GM12878 (cell line): ENCODE results near the gene SYT10. TPM values are rescaled to one million over a fixed set of nuclear protein-coding genes. Genes with fewer than 3 reads are reported as not detected.

ENCODE experiments used
- ATAC-seq: fragments of 200-7000 bp; cut with Tn5 transposase; 3 replicates; pipeline ENCODE4 v1.9.1; 2020; ENCODE audit warnings: mild to moderate bottlenecking, moderate library complexity
- BruUV-seq: library from RNA; stranded (reverse); fragments of 400-500 nt; replicated peaks from 2 replicates; lab custom pipeline; 2021; lab: Mats Ljungman, UMichigan
- CTCF ChIA-PET: fragments of 300-600 bp; sonication (Branson Sonifier 250); formaldehyde crosslinking; extraction: SDS; loops from one replicate; lab custom pipeline; 2021; ENCODE audit warnings: inconsistent platforms; lab: Yijun Ruan, JAX
- POLR2A ChIA-PET: fragments of 350-600 bp; formaldehyde crosslinking; extraction: SDS; loops from one replicate; lab custom pipeline; 2021; ENCODE audit warnings: inconsistent platforms; lab: Charles Lee
- RAD21 ChIA-PET: fragments of 300-600 bp; sonication (Branson Sonifier 250); formaldehyde crosslinking; loops from one replicate; lab custom pipeline; 2023; ENCODE audit warnings: antibody characterized with exemption; ENCODE audit not compliant: unreplicated experiment; lab: Charles Lee
- SMC1A ChIA-PET: fragments of 300-600 bp; sonication (Branson Sonifier 250); formaldehyde crosslinking; loops from one replicate; lab custom pipeline; 2023; ENCODE audit not compliant: unreplicated experiment, uncharacterized antibody; lab: Charles Lee
- DNase-seq: peaks from one replicate; pipeline ENCODE4 v3.0.0-alpha.2; 2011; ENCODE audit warnings: low read depth, low spot score
- FAIRE-seq: peaks from 3 replicates; lab custom pipeline; 2011; peaks lifted over from hg19 to GRCh38; lab: Jason Lieb, UNC
- H2AFZ ChIP-seq: 2 replicates; pipeline ENCODE4 v1.6.0; 2011; ENCODE audit warnings: low read depth, low read length, control low read depth; ENCODE audit not compliant: control insufficient read depth
- H3K27ac ChIP-seq: 2 replicates; pipeline ENCODE4 v1.5.1; 2011; ENCODE audit warnings: control low read depth; ENCODE audit not compliant: control insufficient read depth, insufficient read depth
- H3K27me3 ChIP-seq, 2 experiments: replicated peaks in 1 of 2; 2 replicates each; pipeline versions ENCODE4 v1.6.0 to v1.6.1; 2011; ENCODE audit warnings: low read length in 1 of 2; ENCODE audit not compliant: control insufficient read depth in 2 of 2, insufficient read depth in 2 of 2
- H3K36me3 ChIP-seq, 2 experiments: 2 replicates each; pipeline ENCODE4 v1.5.1; 2011; ENCODE audit warnings: low read length in 1 of 2; ENCODE audit not compliant: control insufficient read depth in 2 of 2, insufficient read depth in 2 of 2
- H3K4me1 ChIP-seq: 2 replicates; pipeline ENCODE4 v1.6.1; 2011; ENCODE audit warnings: mild to moderate bottlenecking, low read length, moderate library complexity, mixed read lengths; ENCODE audit not compliant: control insufficient read depth, insufficient read depth
- H3K4me2 ChIP-seq: 2 replicates; pipeline ENCODE4 v1.6.0; 2011; ENCODE audit warnings: control low read depth; ENCODE audit not compliant: control insufficient read depth, insufficient read depth
- H3K4me3 ChIP-seq: fragments of 200-600 bp; sonication (generic); 2 replicates; pipeline ENCODE4 v1.5.1; 2016
- H3K79me2 ChIP-seq: 2 replicates; pipeline ENCODE4 v1.6.0; 2011; ENCODE audit warnings: low read length; ENCODE audit not compliant: control insufficient read depth, insufficient read depth
- H3K9ac ChIP-seq: 2 replicates; pipeline ENCODE4 v1.8.0; 2011; ENCODE audit warnings: low read length, control low read depth, mixed read lengths; ENCODE audit not compliant: control insufficient read depth, insufficient read depth
- H3K9me3 ChIP-seq: replicated peaks from 3 replicates; pipeline ENCODE4 v1.5.1; 2011; ENCODE audit warnings: mild to moderate bottlenecking, low read length; ENCODE audit not compliant: control insufficient read depth, insufficient read depth
- H4K20me1 ChIP-seq: 2 replicates; pipeline ENCODE4 v1.6.0; 2011; ENCODE audit not compliant: control insufficient read depth, insufficient read depth
- CTCF ChIP-seq, 3 experiments: IDR thresholded peaks in 2 of 3; conservative IDR thresholded peaks in 1 of 3; 2 replicates each; pipeline ENCODE4 v1.5.1; 2011; ENCODE audit warnings: low read depth in 3 of 3, low read length in 3 of 3, mild to moderate bottlenecking in 3 of 3, control low read depth in 2 of 3, moderate library complexity in 2 of 3, inconsistent platforms in 1 of 3, mixed read lengths in 1 of 3; ENCODE audit not compliant: control insufficient read depth in 2 of 3, insufficient read depth in 1 of 3; ENCODE audit errors: extremely low read depth in 1 of 3
- GATAD2B ChIP-seq: fragments of 450-650 bp; conservative IDR thresholded peaks from 2 replicates; pipeline ENCODE4 v1.6.1; 2017; ENCODE audit warnings: low read depth, mild to moderate bottlenecking, moderate library complexity
- JUNB ChIP-seq: IDR thresholded peaks from 2 replicates; pipeline ENCODE4 v1.6.1; 2016; ENCODE audit warnings: antibody characterized with exemption, mild to moderate bottlenecking
- NFXL1 ChIP-seq: fragments of 450-650 bp; IDR thresholded peaks from 2 replicates; pipeline ENCODE4 v1.6.1; 2017; ENCODE audit warnings: antibody characterized with exemption, mild to moderate bottlenecking, borderline replicate concordance
- PML ChIP-seq: IDR thresholded peaks from 2 replicates; pipeline ENCODE4 v1.6.1; 2012; ENCODE audit warnings: low read length, inconsistent platforms
- RELB ChIP-seq: fragments of 450-650 bp; IDR thresholded peaks from 2 replicates; pipeline ENCODE4 v1.6.1; 2017; ENCODE audit warnings: low read depth, mild to moderate bottlenecking, moderate library complexity
- WGBS: methylation state at CpG from one replicate; pipeline ENCODE4 v1.1.6; 2016; ENCODE audit warnings: low lambda C conversion rate; ENCODE audit not compliant: insufficient replicate concordance, insufficient coverage; ENCODE audit errors: missing lambda C conversion rate; 5-methylcytosine and 5-hydroxymethylcytosine counted together
- in situ Hi-C: fragments of 300-500 bp; cut with MboI; formaldehyde crosslinking; loops from 9 replicates; pipeline ENCODE4 v1.14.3; 2018; ENCODE audit warnings: mixed read lengths
- intact Hi-C: fragments of 100-400 bp; cut with micrococcal nuclease; formaldehyde crosslinking; loops from one replicate; pipeline ENCODE4 v1.14.2; 2022; ENCODE audit not compliant: unreplicated experiment
- polyA plus RNA-seq, 11 experiments: library from polyadenylated mRNA; depleted of rRNA in 4 of 11; unstranded in 6 of 11; stranded (reverse) in 5 of 11; fragments of >200 nt; fragmentation: Nextera tagmentation in 4 of 11; fragmentation: Illumina TruSeq in 1 of 11; extraction: Ambion mirVana in 4 of 11; extraction: Trizol in 1 of 11; gene quantifications; 1 replicate in 1 of 11; 2 replicates in 10 of 11; pipeline versions ENCODE4 v1.2.1 to v1.2.3, GENCODE V29; 2011 to 2016; ENCODE audit warnings: inconsistent platforms in 2 of 11, missing spikeins in 2 of 11, low read depth in 1 of 11
- total RNA-seq, 4 experiments: library from RNA; depleted of rRNA in 3 of 4; stranded (reverse); fragments of >200 nt in 3 of 4; fragmentation: Illumina TruSeq in 1 of 4; extraction: Trizol in 1 of 4; gene quantifications; 2 replicates each; pipeline versions ENCODE4 v1.2.1 to v1.2.3, GENCODE V29; 2013 to 2021

The SYT10 gene
- total and polyA plus RNA-seq, 10 of the 15 experiments (the other 5 are each of a cell fraction or from before 2014, with no cell fraction given): 0.05 TPM; not detected in 9

- Histone ChIP-seq H3K4me3 (no peak overlapping the region), H3K36me3 (no peaks in the 10 kb centered on the region), H2AFZ (no peak overlapping the region), H3K27ac (no peak overlapping the region), H3K27me3 (no peaks in the 10 kb centered on the region), H3K9me3 (no peaks in the 10 kb centered on the region), H3K4me1 (no peaks in the 10 kb centered on the region), H3K79me2 (no peaks in the 10 kb centered on the region), H3K9ac (no peak overlapping the region), H3K4me2 (no peak overlapping the region), H4K20me1 (no peaks in the 10 kb centered on the region)
- 0% methylated on average over 1 of the region's 1 CpG for WGBS
- CTCF ChIA-PET: no interaction called here
- DNase-seq (no peak), FAIRE-seq (no peak), ATAC-seq (no peak)
- POLR2A ChIA-PET: no interaction called here
- in situ Hi-C loops (no loop called here), intact Hi-C loops (no loop called here)
- RAD21 ChIA-PET: no interaction called here
- TF ChIP-seq CTCF (IDR thresholded peaks at IDR 0.05 in 2 of 3, conservative IDR thresholded peaks at IDR 0.05 in 1 of 3; ENCODE audit: control insufficient read depth in 2 of 3, extremely low read depth in 1 of 3, insufficient read depth in 1 of 3, low read depth in 3 of 3, low read length in 3 of 3) (no peak), PML (no peak), RELB (no peak), JUNB (no peak), NFXL1 (no peak), GATAD2B (no peak)
- no TSS peak for BruUV-seq
- SMC1A ChIA-PET: no interaction called here
These were observed 32.7 kb upstream of the SYT10 start for GRCh38 chr12:33472299-33472698.
